NB4 (cell line): ENCODE results near the gene SLC25A48.

Experiments
- MYC ChIP-seq: IDR thresholded peaks from 2 replicates; pipeline ENCODE4 v1.6.1; 2011; ENCODE audit warnings: low read depth, low read length
- POLR2A ChIP-seq: IDR thresholded peaks from 2 replicates; pipeline ENCODE4 v1.6.1; 2011; ENCODE audit warnings: mild to moderate bottlenecking; ENCODE audit not compliant: insufficient read length; ENCODE audit errors: extremely low read depth
- TF ChIP-seq, protein P1 (sequence below): IDR thresholded peaks from 2 replicates; pipeline ENCODE4 v1.6.1; 2011; ENCODE audit warnings: low read depth, low read length
- TF ChIP-seq, protein P2 (sequence below): IDR thresholded peaks from one replicate; pipeline ENCODE4 v1.5.1; 2012; ENCODE audit warnings: low read depth, low read length

DNA sequence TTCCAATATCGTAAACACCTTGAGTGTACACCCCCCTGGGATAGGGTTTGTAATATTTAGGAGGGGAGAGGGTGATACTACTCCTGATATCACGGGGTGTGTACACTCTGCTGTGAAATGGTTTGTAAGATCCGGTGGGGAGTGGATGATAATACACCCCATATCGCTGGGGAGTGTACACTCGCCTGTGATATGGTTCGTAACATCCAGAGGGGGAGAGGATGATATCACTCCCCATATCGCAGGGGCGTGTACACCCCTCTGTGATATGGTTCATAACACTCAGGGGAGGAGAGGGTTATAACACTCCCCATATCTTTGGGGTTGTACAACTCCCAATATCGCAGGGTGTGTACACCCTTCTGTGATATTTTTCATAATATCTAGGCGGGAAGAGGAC is 33.8 kb upstream of the SLC25A48 start:
- TF ChIP-seq, protein P1, sequence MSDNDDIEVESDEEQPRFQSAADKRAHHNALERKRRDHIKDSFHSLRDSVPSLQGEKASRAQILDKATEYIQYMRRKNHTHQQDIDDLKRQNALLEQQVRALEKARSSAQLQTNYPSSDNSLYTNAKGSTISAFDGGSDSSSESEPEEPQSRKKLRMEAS = no peak
- TF ChIP-seq, protein P2, sequence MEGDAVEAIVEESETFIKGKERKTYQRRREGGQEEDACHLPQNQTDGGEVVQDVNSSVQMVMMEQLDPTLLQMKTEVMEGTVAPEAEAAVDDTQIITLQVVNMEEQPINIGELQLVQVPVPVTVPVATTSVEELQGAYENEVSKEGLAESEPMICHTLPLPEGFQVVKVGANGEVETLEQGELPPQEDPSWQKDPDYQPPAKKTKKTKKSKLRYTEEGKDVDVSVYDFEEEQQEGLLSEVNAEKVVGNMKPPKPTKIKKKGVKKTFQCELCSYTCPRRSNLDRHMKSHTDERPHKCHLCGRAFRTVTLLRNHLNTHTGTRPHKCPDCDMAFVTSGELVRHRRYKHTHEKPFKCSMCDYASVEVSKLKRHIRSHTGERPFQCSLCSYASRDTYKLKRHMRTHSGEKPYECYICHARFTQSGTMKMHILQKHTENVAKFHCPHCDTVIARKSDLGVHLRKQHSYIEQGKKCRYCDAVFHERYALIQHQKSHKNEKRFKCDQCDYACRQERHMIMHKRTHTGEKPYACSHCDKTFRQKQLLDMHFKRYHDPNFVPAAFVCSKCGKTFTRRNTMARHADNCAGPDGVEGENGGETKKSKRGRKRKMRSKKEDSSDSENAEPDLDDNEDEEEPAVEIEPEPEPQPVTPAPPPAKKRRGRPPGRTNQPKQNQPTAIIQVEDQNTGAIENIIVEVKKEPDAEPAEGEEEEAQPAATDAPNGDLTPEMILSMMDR = no peak
- TF ChIP-seq POLR2A (no peak), MYC (no peak)
